Astrocyte (in vitro differentiated cells and primary cell): ENCODE measurements around the gene METTL2B. TPM values are rescaled to one million over a fixed set of nuclear protein-coding genes. Genes with fewer than 3 reads are reported as not detected.
"Not testable (repeated sequence)": the region's sequence is repeated elsewhere in the genome, so short reads cannot be mapped to it uniquely, and the experiment has no call there.

Experiments used
- DNase-seq: peaks from one replicate; pipeline ENCODE4 v3.0.0-alpha.2; 2010; ENCODE audit warnings: low read depth
- FAIRE-seq: peaks from 2 replicates; lab custom pipeline; 2011; peaks lifted over from hg19 to GRCh38; lab: Jason Lieb, UNC
- H2AFZ ChIP-seq: 2 replicates; pipeline ENCODE4 v1.6.0; 2012; ENCODE audit warnings: low read depth, low read length, inconsistent platforms
- H3K27ac ChIP-seq: 2 replicates; pipeline ENCODE4 v1.5.1; 2011; ENCODE audit warnings: low read depth, low read length, inconsistent platforms
- H3K27me3 ChIP-seq: 2 replicates; pipeline ENCODE4 v1.6.0; 2011; ENCODE audit warnings: low read length, inconsistent platforms; ENCODE audit not compliant: insufficient read depth
- H3K36me3 ChIP-seq: 2 replicates; pipeline ENCODE4 v1.5.1; 2011; ENCODE audit warnings: low read length, inconsistent platforms; ENCODE audit not compliant: insufficient read depth
- H3K4me1 ChIP-seq: 2 replicates; pipeline ENCODE4 v1.5.1; 2011; ENCODE audit warnings: low read length, inconsistent platforms; ENCODE audit not compliant: insufficient read depth
- H3K4me2 ChIP-seq: 2 replicates; pipeline ENCODE4 v1.6.0; 2012; ENCODE audit warnings: low read length, inconsistent platforms
- H3K4me3 ChIP-seq: 2 replicates; pipeline ENCODE4 v1.5.1; 2011; ENCODE audit warnings: low read depth, mild to moderate bottlenecking, low read length, inconsistent platforms; ENCODE audit not compliant: insufficient read depth
- H3K79me2 ChIP-seq: 2 replicates; pipeline ENCODE4 v1.6.0; 2012; ENCODE audit warnings: mild to moderate bottlenecking, low read length, inconsistent platforms; ENCODE audit not compliant: insufficient read depth
- H3K9ac ChIP-seq: 2 replicates; pipeline ENCODE4 v1.6.0; 2012; ENCODE audit warnings: mild to moderate bottlenecking, low read length, inconsistent platforms
- H3K9me3 ChIP-seq: 2 replicates; pipeline ENCODE4 v1.5.1; 2012; ENCODE audit warnings: low read depth, mild to moderate bottlenecking, low read length, inconsistent platforms; ENCODE audit not compliant: insufficient read depth
- H4K20me1 ChIP-seq: 2 replicates; pipeline ENCODE4 v1.6.0; 2012; ENCODE audit warnings: low read length, inconsistent platforms; ENCODE audit not compliant: insufficient read depth
- H3K27ac Mint-ChIP-seq: one replicate; pipeline ENCODE4 v1.8.0; 2021; ENCODE audit warnings: mild to moderate bottlenecking, mixed read lengths; ENCODE audit not compliant: unreplicated experiment
- H3K27me3 Mint-ChIP-seq: one replicate; pipeline ENCODE4 v1.8.0; 2021; ENCODE audit warnings: low read depth, mixed read lengths; ENCODE audit not compliant: unreplicated experiment
- H3K36me3 Mint-ChIP-seq: one replicate; pipeline ENCODE4 v1.8.0; 2021; ENCODE audit warnings: low read depth, mixed read lengths; ENCODE audit not compliant: unreplicated experiment
- H3K4me1 Mint-ChIP-seq: one replicate; pipeline ENCODE4 v1.8.0; 2021; ENCODE audit warnings: low read depth, mixed read lengths; ENCODE audit not compliant: unreplicated experiment
- H3K4me3 Mint-ChIP-seq: one replicate; pipeline ENCODE4 v1.8.0; 2021; ENCODE audit warnings: mild to moderate bottlenecking, moderate library complexity, mixed read lengths; ENCODE audit not compliant: unreplicated experiment
- H3K9me3 Mint-ChIP-seq: one replicate; pipeline ENCODE4 v1.8.0; 2021; ENCODE audit warnings: mild to moderate bottlenecking, mixed read lengths; ENCODE audit not compliant: unreplicated experiment
- EZH2 ChIP-seq: IDR thresholded peaks from 2 replicates; pipeline ENCODE4 v1.6.1; 2012; ENCODE audit warnings: mild to moderate bottlenecking, low read length, inconsistent platforms; ENCODE audit not compliant: insufficient read depth
- total RNA-seq: library from RNA; stranded (reverse); gene quantifications from 2 replicates; pipeline ENCODE4 v1.2.1, GENCODE V29; 2021
- TF ChIP-seq, protein P1 (sequence below): IDR thresholded peaks from 2 replicates; pipeline ENCODE4 v1.5.1; 2011; ENCODE audit warnings: low read depth, mild to moderate bottlenecking, inconsistent platforms, low read length, moderate library complexity; ENCODE audit not compliant: insufficient read depth

The METTL2B gene
- total RNA-seq, 1 donor from 2014 or later = 30.8 TPM

DNA sequence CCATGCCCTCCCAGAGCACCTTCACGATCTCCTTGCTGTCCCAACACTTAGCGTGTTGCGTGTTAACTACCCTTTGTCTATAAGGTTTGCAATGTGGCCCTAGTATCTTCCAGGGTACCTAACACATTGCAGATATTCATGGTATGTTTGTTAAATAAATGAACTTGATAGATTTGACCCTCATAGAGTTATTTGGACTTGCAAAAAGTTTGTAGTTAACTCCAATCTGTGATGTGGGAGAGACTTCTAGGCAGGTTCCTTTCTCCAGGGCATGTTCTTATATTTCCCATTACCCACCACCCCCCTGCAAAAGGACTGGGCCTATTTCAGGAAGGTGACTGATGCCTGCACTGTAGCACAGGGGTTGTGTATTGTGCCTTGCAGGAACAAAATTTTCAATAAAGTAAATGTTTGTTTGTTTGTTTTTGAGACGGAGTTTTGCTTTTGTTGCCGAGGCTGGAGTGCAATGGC is 20.3 kb upstream of the METTL2B start:
- peak overlapping the region; percentile 89 for H3K4me2 ChIP-seq
- FAIRE-seq (no peak), DNase-seq (no peak)
- H3K9me3 ChIP-seq = no peaks in the 10 kb centered on the region
- H3K27me3 ChIP-seq = peaks cover 4% of the 10 kb centered on the region
- peaks cover 44% of the 10 kb centered on the region for H3K79me2 ChIP-seq
- peaks cover 41% of the 10 kb centered on the region for H4K20me1 ChIP-seq
- peak overlapping the region; percentile 98 for H3K4me3 Mint-ChIP-seq
- peaks cover 4% of the 10 kb centered on the region for H3K27me3 Mint-ChIP-seq
- peak overlapping the region; percentile 66 for H2AFZ ChIP-seq
- H3K36me3 Mint-ChIP-seq = peaks cover 7% of the 10 kb centered on the region
- H3K4me3 ChIP-seq = peak overlapping the region; percentile 88
- peak overlapping the region; percentile 74 for H3K27ac ChIP-seq
- peaks cover 17% of the 10 kb centered on the region for H3K4me1 ChIP-seq
- H3K36me3 ChIP-seq = peaks cover 5% of the 10 kb centered on the region
- peaks cover 8% of the 10 kb centered on the region for H3K4me1 Mint-ChIP-seq
- H3K9ac ChIP-seq = peak overlapping the region; percentile 92
- peak overlapping the region; percentile 56 for H3K27ac Mint-ChIP-seq
- TF ChIP-seq, protein P1, sequence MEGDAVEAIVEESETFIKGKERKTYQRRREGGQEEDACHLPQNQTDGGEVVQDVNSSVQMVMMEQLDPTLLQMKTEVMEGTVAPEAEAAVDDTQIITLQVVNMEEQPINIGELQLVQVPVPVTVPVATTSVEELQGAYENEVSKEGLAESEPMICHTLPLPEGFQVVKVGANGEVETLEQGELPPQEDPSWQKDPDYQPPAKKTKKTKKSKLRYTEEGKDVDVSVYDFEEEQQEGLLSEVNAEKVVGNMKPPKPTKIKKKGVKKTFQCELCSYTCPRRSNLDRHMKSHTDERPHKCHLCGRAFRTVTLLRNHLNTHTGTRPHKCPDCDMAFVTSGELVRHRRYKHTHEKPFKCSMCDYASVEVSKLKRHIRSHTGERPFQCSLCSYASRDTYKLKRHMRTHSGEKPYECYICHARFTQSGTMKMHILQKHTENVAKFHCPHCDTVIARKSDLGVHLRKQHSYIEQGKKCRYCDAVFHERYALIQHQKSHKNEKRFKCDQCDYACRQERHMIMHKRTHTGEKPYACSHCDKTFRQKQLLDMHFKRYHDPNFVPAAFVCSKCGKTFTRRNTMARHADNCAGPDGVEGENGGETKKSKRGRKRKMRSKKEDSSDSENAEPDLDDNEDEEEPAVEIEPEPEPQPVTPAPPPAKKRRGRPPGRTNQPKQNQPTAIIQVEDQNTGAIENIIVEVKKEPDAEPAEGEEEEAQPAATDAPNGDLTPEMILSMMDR = no peak
- no peak for TF ChIP-seq EZH2
- no peaks in the 10 kb centered on the region for H3K9me3 Mint-ChIP-seq

DNA sequence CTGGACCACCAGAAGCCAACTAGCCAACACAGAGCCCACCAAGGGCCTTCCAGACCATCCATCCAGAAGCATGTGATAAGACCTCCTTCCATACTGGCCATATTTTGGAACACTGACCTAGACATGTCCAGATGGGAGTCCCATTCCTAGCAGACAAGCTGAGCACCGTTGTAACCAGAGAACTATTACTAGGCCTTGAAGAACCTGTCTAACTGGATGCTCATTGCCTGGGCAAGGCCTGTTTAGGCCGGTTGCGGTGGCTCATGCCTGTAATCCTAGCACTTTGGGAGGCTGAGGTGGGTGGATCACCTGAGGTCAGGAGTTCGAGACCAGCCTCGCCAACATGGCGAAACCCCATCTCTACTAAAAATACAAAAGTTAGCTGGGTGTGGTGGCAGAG is 19.2 kb upstream of the METTL2B start:
- H3K4me1 Mint-ChIP-seq, H3K4me3 ChIP-seq, DNase-seq, H3K36me3 ChIP-seq, H3K9me3 ChIP-seq, H2AFZ ChIP-seq, H3K36me3 Mint-ChIP-seq, H3K27me3 Mint-ChIP-seq, H3K9me3 Mint-ChIP-seq, H3K27me3 ChIP-seq, H3K9ac ChIP-seq, H3K27ac Mint-ChIP-seq, FAIRE-seq, H3K27ac ChIP-seq: not testable (repeated sequence)
- peak overlapping the region; percentile 89 for H3K4me2 ChIP-seq
- peaks cover 49% of the 10 kb centered on the region for H3K79me2 ChIP-seq
- H4K20me1 ChIP-seq = peaks cover 49% of the 10 kb centered on the region
- peaks cover 17% of the 10 kb centered on the region for H3K4me1 ChIP-seq
- peak overlapping the region; percentile 98 for H3K4me3 Mint-ChIP-seq

DNA sequence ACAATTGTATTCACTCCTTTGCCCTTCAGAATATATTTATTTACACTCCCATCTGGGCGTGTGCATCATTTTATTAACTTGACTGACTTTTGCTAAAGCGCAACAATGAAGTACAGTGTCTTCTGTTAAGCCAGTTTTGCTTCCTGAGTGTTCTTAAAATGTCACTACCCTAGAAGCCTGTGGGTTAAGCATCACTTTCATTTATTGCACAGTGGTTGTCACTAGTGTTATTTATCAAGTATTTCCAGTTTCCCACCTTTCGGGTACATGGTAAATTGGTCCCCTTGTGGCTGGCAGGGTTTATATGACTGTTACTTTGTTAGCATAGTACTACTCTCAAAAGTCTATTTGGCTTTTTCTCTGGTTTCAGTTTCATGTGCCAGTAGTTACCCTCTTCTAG is 17.6 kb upstream of the METTL2B start:
- Histone ChIP-seq H3K4me1 (peaks cover 16% of the 10 kb centered on the region), H2AFZ (no peak overlapping the region), H3K4me2 (peak overlapping the region; percentile 23), H3K4me3 (no peak overlapping the region), H4K20me1 (peaks cover 49% of the 10 kb centered on the region), H3K9ac (no peak overlapping the region), H3K27ac (no peak overlapping the region), H3K27me3 (no peaks in the 10 kb centered on the region), H3K36me3 (peaks cover 7% of the 10 kb centered on the region), H3K79me2 (peaks cover 53% of the 10 kb centered on the region), H3K9me3 (no peaks in the 10 kb centered on the region)
- Mint-ChIP-seq H3K9me3 (peaks cover 3% of the 10 kb centered on the region), H3K27me3 (no peaks in the 10 kb centered on the region), H3K4me1 (peaks cover 8% of the 10 kb centered on the region), H3K27ac (no peak overlapping the region), H3K36me3 (peaks cover 15% of the 10 kb centered on the region), H3K4me3 (peak overlapping the region; percentile 64)
- FAIRE-seq (no peak), DNase-seq (no peak)
- TF ChIP-seq, protein P1 = no peak
- no peak for TF ChIP-seq EZH2
